ENCODE data around the gene THEMIS2. TPM values are rescaled to one million over a fixed set of nuclear protein-coding genes. Genes with fewer than 3 reads are reported as not detected.

Gene THEMIS2
- total RNA-seq, 1 donor from 2014 or later, result 78.6 TPM

GRCh38 chr1:27891196-27891889, 19.0 kb downstream of the THEMIS2 start:
- ATAC-seq (ENCODE audit: low read depth) (peak; percentile 76), DNase-seq (no peak)
- POLR2A ChIA-PET, result interaction anchor here (0.5 to 3.0 kb wide), 12 partner anchors 11 to 329 kb away, joined by 3 to 55 read pairs (median 6); partner anchors contain the start of gene THEMIS2
- Mint-ChIP-seq H3K4me3 (peak overlapping the region; percentile 50), H3K4me1 (peaks cover 57% of the 10 kb centered on the region), H3K27me3 (no peaks in the 10 kb centered on the region), H3K36me3 (ENCODE audit: low read depth) (peaks cover 80% of the 10 kb centered on the region), H3K27ac (peak overlapping the region; percentile 89), H3K9me3 (no peaks in the 10 kb centered on the region)
- CTCF ChIA-PET, result interaction anchor here (1.2 to 2.8 kb wide), 4 partner anchors 16 to 89 kb away, joined by 3 to 15 read pairs (median 4); no protein-coding TSS in a partner anchor
- no peak for TF ChIP-seq CTCF (IDR thresholded peaks at IDR 0.05)
- intact Hi-C loops (cut with micrococcal nuclease), result loop anchor here (1.0 kb wide), 5 partner anchors 16 to 118 kb away; partner anchors contain the start of gene STX12

DNA sequence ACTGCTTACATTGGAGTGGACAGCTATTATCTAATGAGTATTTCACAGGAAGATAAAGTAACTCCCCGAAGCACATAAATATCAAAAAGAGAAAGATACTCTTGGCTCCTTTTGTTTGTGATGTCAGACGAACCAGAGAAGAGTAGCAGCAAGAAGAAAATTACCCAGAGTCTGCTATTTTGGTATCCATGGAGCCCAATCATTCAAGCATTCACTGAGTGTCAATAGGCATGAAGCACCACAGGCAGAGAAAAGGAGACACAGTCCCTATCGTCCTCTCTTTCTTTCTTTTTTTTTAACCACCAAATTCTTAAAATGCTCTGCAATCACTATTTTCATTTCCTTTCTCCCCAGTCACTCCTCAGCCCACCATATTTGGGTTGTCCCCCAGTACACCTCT, 22.2 kb downstream of the THEMIS2 start:
- H3K36me3 Mint-ChIP-seq (ENCODE audit: low read depth), result peaks cover 69% of the 10 kb centered on the region
- intact Hi-C loops (cut with micrococcal nuclease), result no loop called here
- H3K27ac Mint-ChIP-seq, result peak overlapping the region; percentile 57
- H3K4me3 Mint-ChIP-seq, result no peak overlapping the region
- no peak for TF ChIP-seq CTCF (IDR thresholded peaks at IDR 0.05)
- no peak for ATAC-seq (ENCODE audit: low read depth)
- no peaks in the 10 kb centered on the region for H3K9me3 Mint-ChIP-seq
- H3K27me3 Mint-ChIP-seq, result no peaks in the 10 kb centered on the region
- DNase-seq, result no peak
- POLR2A ChIA-PET, result interaction anchor here (1.9 kb wide), 1 partner anchor 19 kb away, joined by 6 read pairs; no protein-coding TSS in a partner anchor
- CTCF ChIA-PET, result interaction anchor here (1.0 kb wide), 1 partner anchor 37 kb away, joined by 3 read pairs; no protein-coding TSS in a partner anchor
- H3K4me1 Mint-ChIP-seq, result peaks cover 36% of the 10 kb centered on the region

- DNase-seq (no peak), ATAC-seq (ENCODE audit: low read depth) (no peak)
- Mint-ChIP-seq H3K9me3 (no peaks in the 10 kb centered on the region), H3K27me3 (no peaks in the 10 kb centered on the region), H3K27ac (no peak overlapping the region), H3K36me3 (ENCODE audit: low read depth) (peaks cover 78% of the 10 kb centered on the region), H3K4me3 (no peak overlapping the region), H3K4me1 (peaks cover 2% of the 10 kb centered on the region)
- POLR2A ChIA-PET, result interaction anchor here (0.6 kb wide), 2 partner anchors 9 to 61 kb away, joined by 3 to 11 read pairs; no protein-coding TSS in a partner anchor
- intact Hi-C loops (cut with micrococcal nuclease), result no loop called here
- CTCF ChIA-PET, result no interaction called here
- TF ChIP-seq CTCF (IDR thresholded peaks at IDR 0.05), result no peak
Measured at GRCh38 chr1:27906759-27907158, 34.4 kb downstream of the THEMIS2 start.

DNA sequence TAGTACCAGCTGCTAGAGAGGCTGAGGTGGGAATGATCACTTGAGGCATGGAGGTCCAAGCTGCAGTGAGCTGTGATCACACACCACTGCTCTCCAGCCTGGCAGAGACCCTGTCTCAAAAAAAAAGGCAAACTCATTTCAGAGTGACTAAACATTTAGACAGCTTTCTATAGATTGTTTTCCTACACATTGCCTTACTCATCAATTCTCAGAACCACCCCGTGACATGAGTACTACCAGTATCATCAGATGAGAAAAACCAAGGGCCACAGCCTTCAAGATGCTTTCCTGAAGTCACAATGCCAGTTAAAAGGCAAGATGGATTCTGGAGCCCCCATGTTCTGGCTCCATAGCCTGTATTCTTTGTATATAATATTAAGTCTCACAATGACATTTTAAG, 40.1 kb downstream of the THEMIS2 start:
- no peak overlapping the region for H3K27ac Mint-ChIP-seq
- ATAC-seq (ENCODE audit: low read depth) (no peak), DNase-seq (no peak)
- H3K4me1 Mint-ChIP-seq, result peaks cover 14% of the 10 kb centered on the region
- POLR2A ChIA-PET, result no interaction called here
- no peak overlapping the region for H3K4me3 Mint-ChIP-seq
- peaks cover 49% of the 10 kb centered on the region for H3K36me3 Mint-ChIP-seq (ENCODE audit: low read depth)
- intact Hi-C loops (cut with micrococcal nuclease), result no loop called here
- no peaks in the 10 kb centered on the region for H3K9me3 Mint-ChIP-seq
- TF ChIP-seq CTCF (IDR thresholded peaks at IDR 0.05), result no peak
- CTCF ChIA-PET, result no interaction called here
- H3K27me3 Mint-ChIP-seq, result no peaks in the 10 kb centered on the region

GRCh38 chr1:27915082-27915575, 42.8 kb downstream of the THEMIS2 start:
- POLR2A ChIA-PET, result no interaction called here
- H3K4me3 Mint-ChIP-seq, result peak overlapping the region; percentile 99

More at GRCh38 chr1:27915082-27915575, 42.8 kb downstream of the THEMIS2 start:
- no peaks in the 10 kb centered on the region for H3K9me3 Mint-ChIP-seq
- H3K27ac Mint-ChIP-seq, result peak overlapping the region; percentile 97
- peaks cover 24% of the 10 kb centered on the region for H3K36me3 Mint-ChIP-seq (ENCODE audit: low read depth)
- intact Hi-C loops (cut with micrococcal nuclease), result no loop called here
- peaks cover 14% of the 10 kb centered on the region for H3K4me1 Mint-ChIP-seq
- peaks cover 3% of the 10 kb centered on the region for H3K27me3 Mint-ChIP-seq
- ATAC-seq (ENCODE audit: low read depth) (no peak), DNase-seq (no peak)
- CTCF ChIA-PET, result no interaction called here
- TF ChIP-seq CTCF (IDR thresholded peaks at IDR 0.05), result no peak
